MM.1S (cell line): Measurements from ENCODE around the gene S100Z.
"Not testable (repeated sequence)": the region's sequence is repeated elsewhere in the genome, so short reads cannot be mapped to it uniquely, and the experiment has no call there.

Source experiments
- DNase-seq: peaks from one replicate; pipeline ENCODE4 v3.0.0-alpha.2; 2015
- H2AFZ ChIP-seq: fragments of 300-600 bp; sonication (generic); 2 replicates; pipeline ENCODE4 v1.6.0; 2016; ENCODE audit warnings: antibody characterized with exemption, low read length
- H3F3A ChIP-seq: fragments of 300-600 bp; sonication (generic); 2 replicates; pipeline ENCODE4 v1.6.1; 2016; ENCODE audit warnings: mild to moderate bottlenecking, antibody characterized with exemption, low read length, moderate library complexity, mixed read lengths; ENCODE audit not compliant: insufficient read depth
- H3K27ac ChIP-seq: fragments of 300-600 bp; sonication (generic); 2 replicates; pipeline ENCODE4 v1.5.1; 2016; ENCODE audit warnings: mild to moderate bottlenecking, low read length
- H3K27me3 ChIP-seq: fragments of 300-600 bp; sonication (generic); replicated peaks from 2 replicates; pipeline ENCODE4 v1.6.0; 2016; ENCODE audit warnings: low read length; ENCODE audit not compliant: insufficient read depth
- H3K36me3 ChIP-seq: fragments of 300-600 bp; sonication (generic); replicated peaks from 2 replicates; pipeline ENCODE4 v1.6.1; 2016; ENCODE audit warnings: mild to moderate bottlenecking, low read length, mixed read lengths; ENCODE audit not compliant: insufficient read depth
- H3K4me1 ChIP-seq: fragments of 300-600 bp; sonication (generic); 2 replicates; pipeline ENCODE4 v1.6.1; 2016; ENCODE audit warnings: low read length, mixed read lengths
- H3K4me2 ChIP-seq: fragments of 300-600 bp; sonication (generic); 2 replicates; pipeline ENCODE4 v1.6.0; 2016; ENCODE audit warnings: low read depth, low read length
- H3K4me3 ChIP-seq: fragments of 300-600 bp; sonication (generic); 2 replicates; pipeline ENCODE4 v1.5.1; 2016; ENCODE audit warnings: low read length, mixed read lengths
- H3K79me2 ChIP-seq: fragments of 300-600 bp; sonication (generic); 2 replicates; pipeline ENCODE4 v1.6.1; 2016; ENCODE audit warnings: mixed run types, low read length, mixed read lengths
- H3K9ac ChIP-seq: fragments of 300-600 bp; sonication (generic); 2 replicates; pipeline ENCODE4 v1.6.1; 2016; ENCODE audit warnings: low read length, mixed read lengths
- H3K9me2 ChIP-seq: fragments of 300-600 bp; sonication (generic); replicated peaks from 2 replicates; pipeline ENCODE4 v1.6.1; 2016; ENCODE audit warnings: mild to moderate bottlenecking, low read length, mixed read lengths; ENCODE audit not compliant: insufficient read depth
- H3K9me3 ChIP-seq: fragments of 300-600 bp; sonication (generic); replicated peaks from 2 replicates; pipeline ENCODE4 v1.6.1; 2016; ENCODE audit warnings: mild to moderate bottlenecking, low read length, mixed read lengths; ENCODE audit not compliant: insufficient read depth
- H4K20me1 ChIP-seq: fragments of 300-600 bp; sonication (generic); 2 replicates; pipeline ENCODE4 v1.6.1; 2016; ENCODE audit warnings: mild to moderate bottlenecking, low read length, moderate library complexity, mixed read lengths; ENCODE audit not compliant: insufficient read depth
- EZH2 ChIP-seq: fragments of 300-600 bp; sonication (generic); optimal IDR thresholded peaks from 2 replicates; pipeline ENCODE3; 2017; ENCODE audit warnings: low read depth, mild to moderate bottlenecking, antibody characterized with exemption, low read length, mixed read lengths
- EZH2phosphoT487 ChIP-seq: fragments of 300-600 bp; sonication (generic); IDR thresholded peaks from 2 replicates; pipeline ENCODE4 v1.6.1; 2018; ENCODE audit warnings: antibody characterized with exemption, low read length
- TF ChIP-seq, protein P1 (sequence below): fragments of 300-600 bp; sonication (generic); IDR thresholded peaks from 2 replicates; pipeline ENCODE4 v1.5.1; 2016; ENCODE audit warnings: antibody characterized with exemption, low read length, mixed read lengths

The S100Z gene

DNA sequence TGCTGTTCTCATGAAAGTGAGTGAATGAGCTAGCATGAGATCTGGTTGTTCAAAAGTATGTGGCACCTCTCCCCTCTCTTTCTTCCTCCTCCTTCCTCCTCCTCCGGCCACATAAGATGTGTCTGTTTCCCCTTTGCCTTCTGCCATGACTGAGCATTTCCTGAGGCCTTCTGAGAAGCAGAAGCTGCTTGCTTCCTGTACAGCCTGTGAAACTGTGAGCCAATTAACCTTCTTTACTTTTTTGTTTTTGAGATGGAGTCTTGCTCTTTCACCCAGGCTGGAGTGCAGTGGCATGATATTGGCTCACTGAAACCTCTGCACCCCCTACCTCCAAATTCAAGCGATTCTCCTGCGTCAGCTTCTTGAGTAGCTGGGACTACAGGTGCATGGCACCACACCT is 6.1 kb downstream of the S100Z start:
- TF ChIP-seq, protein P1, sequence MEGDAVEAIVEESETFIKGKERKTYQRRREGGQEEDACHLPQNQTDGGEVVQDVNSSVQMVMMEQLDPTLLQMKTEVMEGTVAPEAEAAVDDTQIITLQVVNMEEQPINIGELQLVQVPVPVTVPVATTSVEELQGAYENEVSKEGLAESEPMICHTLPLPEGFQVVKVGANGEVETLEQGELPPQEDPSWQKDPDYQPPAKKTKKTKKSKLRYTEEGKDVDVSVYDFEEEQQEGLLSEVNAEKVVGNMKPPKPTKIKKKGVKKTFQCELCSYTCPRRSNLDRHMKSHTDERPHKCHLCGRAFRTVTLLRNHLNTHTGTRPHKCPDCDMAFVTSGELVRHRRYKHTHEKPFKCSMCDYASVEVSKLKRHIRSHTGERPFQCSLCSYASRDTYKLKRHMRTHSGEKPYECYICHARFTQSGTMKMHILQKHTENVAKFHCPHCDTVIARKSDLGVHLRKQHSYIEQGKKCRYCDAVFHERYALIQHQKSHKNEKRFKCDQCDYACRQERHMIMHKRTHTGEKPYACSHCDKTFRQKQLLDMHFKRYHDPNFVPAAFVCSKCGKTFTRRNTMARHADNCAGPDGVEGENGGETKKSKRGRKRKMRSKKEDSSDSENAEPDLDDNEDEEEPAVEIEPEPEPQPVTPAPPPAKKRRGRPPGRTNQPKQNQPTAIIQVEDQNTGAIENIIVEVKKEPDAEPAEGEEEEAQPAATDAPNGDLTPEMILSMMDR, result no peak
- TF ChIP-seq EZH2, result no peak
- TF ChIP-seq EZH2phosphoT487, result no peak
- Histone ChIP-seq H3K79me2 (no peaks in the 10 kb centered on the region), H3K27ac (peak overlapping the region; percentile 65; the same call in 1 of the 2 replicates), H4K20me1 (no peaks in the 10 kb centered on the region), H3K36me3 (no peaks in the 10 kb centered on the region), H3K9me3 (no peaks in the 10 kb centered on the region), H3K9me2 (no peaks in the 10 kb centered on the region), H3K9ac (no peak overlapping the region), H3F3A (peaks cover 5% of the 10 kb centered on the region), H3K4me2 (peak overlapping the region; percentile 23; the same call in 1 of the 2 replicates), H3K4me1 (peaks cover 14% of the 10 kb centered on the region), H2AFZ (peak overlapping the region; percentile 79), H3K27me3 (no peaks in the 10 kb centered on the region), H3K4me3 (no peak overlapping the region)
- DNase-seq, result peak; percentile 55

DNA sequence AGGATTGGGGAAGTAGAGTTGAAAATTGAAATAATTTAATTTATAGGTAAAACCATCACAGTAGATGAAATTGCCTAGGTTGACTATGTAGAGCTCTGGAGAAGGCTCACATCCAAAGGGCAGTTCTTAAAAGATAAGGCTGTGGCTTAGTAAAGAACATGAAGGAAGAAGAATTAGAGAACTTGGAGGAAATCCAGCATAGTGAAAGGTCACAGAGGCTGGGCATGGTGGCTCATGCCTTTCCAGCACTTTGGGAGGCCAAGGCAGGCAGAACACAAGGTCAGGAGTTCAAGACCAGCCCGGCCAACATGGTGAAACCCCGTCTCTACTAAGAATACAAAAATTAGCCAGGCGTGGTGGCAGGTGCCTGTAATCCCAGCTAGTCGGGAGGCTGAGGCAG is 7.0 kb downstream of the S100Z start:
- H2AFZ ChIP-seq, H3K36me3 ChIP-seq, DNase-seq, H3K9me3 ChIP-seq, H3K4me3 ChIP-seq, H3F3A ChIP-seq, H3K9ac ChIP-seq, H3K27me3 ChIP-seq, H3K4me2 ChIP-seq, H4K20me1 ChIP-seq, H3K79me2 ChIP-seq, H3K9me2 ChIP-seq: not testable (repeated sequence)
- Histone ChIP-seq H3K4me1 (peaks cover 14% of the 10 kb centered on the region), H3K27ac (peak overlapping the region; percentile 65; the same call in 1 of the 2 replicates)

DNA sequence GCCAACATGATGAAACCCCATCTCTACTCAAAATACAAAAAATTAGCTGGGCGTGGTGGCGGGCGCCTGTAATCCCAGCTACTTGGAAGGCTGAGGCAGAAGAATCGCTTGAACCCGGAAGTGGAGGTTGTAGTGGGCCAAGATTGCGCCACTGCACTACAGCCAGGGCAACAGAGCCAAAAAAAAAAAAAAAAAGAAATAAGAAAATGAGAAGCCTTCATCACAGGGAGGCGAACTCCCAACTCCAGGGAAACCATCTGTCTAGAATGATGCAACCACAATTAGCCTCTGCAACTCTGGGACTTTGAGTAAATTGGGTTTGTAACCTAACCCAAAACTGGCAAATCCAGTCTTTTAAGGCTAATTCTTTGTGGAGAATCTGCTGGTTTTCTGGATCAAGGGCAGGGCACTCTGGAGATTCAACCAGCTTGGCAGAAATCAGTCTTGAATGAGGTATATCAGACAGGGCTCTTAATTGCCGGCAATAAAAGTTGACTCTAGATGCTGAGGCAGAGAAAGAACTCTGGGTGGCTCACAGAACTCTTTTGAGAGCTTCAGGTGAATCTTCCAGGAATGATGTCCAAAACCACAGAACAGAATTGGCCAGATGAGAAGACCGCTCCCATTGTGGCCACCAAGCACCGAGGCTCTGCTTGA is 9.9 kb downstream of the S100Z start:
- DNase-seq, result no peak
- Histone ChIP-seq H3K4me2 (no peak overlapping the region), H3F3A (peaks cover 5% of the 10 kb centered on the region), H3K27ac (no peak overlapping the region), H3K36me3 (no peaks in the 10 kb centered on the region), H3K9me3 (no peaks in the 10 kb centered on the region), H3K27me3 (no peaks in the 10 kb centered on the region), H2AFZ (no peak overlapping the region), H3K9me2 (no peaks in the 10 kb centered on the region), H3K4me3 (no peak overlapping the region), H3K4me1 (peaks cover 14% of the 10 kb centered on the region), H3K9ac (no peak overlapping the region), H3K79me2 (no peaks in the 10 kb centered on the region), H4K20me1 (no peaks in the 10 kb centered on the region)
- no peak for TF ChIP-seq EZH2
- TF ChIP-seq, protein P1, result no peak
- no peak for TF ChIP-seq EZH2phosphoT487

DNA sequence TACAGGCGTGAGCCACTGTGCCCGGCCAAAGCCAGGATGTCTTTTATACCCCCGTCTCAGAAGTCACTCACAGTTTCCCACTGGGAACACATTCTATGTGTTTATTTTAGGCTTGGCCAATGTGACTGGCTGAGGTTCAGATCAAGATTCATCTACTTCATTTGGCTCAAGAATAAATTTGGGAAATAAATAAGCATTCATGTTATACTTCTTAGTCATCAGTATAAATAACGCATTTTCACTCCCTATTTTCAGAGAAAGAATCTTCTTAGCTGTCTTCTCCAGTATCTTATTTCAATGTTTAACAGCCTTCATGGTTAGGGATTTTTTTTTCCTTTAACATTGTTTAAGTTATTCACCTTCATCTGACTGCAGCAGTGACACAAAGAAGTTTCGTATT is 11.8 kb downstream of the S100Z start:
- H3K9ac ChIP-seq, result no peak overlapping the region
- H3K27me3 ChIP-seq, result no peaks in the 10 kb centered on the region
- no peaks in the 10 kb centered on the region for H4K20me1 ChIP-seq
- no peak overlapping the region for H3K4me3 ChIP-seq
- no peak for DNase-seq
- no peaks in the 10 kb centered on the region for H3K9me2 ChIP-seq
- H3K9me3 ChIP-seq, result no peaks in the 10 kb centered on the region
- peaks cover 2% of the 10 kb centered on the region; the same call in 1 of the 2 replicates for H3K4me1 ChIP-seq
- H3K79me2 ChIP-seq, result no peaks in the 10 kb centered on the region
- H3K27ac ChIP-seq, result no peak overlapping the region
- no peak overlapping the region for H2AFZ ChIP-seq
- no peaks in the 10 kb centered on the region for H3K36me3 ChIP-seq
- TF ChIP-seq, protein P1, result no peak
- TF ChIP-seq EZH2, result no peak
- no peak for TF ChIP-seq EZH2phosphoT487
- H3K4me2 ChIP-seq, result no peak overlapping the region
- peaks cover under 1% of the 10 kb centered on the region; the same call in 1 of the 2 replicates for H3F3A ChIP-seq
